ENCODE results near the gene COA7. TPM values are rescaled to one million over a fixed set of nuclear protein-coding genes. Genes with fewer than 3 reads are reported as not detected.

The COA7 gene
- total RNA-seq (10 to 100 TPM in 7 of 9 donors, 1 to 10 TPM in 2; 8.1 to 34.5 (median 13.4) TPM), polyA plus RNA-seq (10 to 100 TPM in 1 of 3 donors, 1 to 10 TPM in 2; 3.1 to 18.0 (median 4.3) TPM)
- long read RNA-seq, donor 1, full-length matches to known transcripts, result 10 of 10 reads
- long read RNA-seq, donor 1, partial matches to known transcripts, result 0 of 10 reads
- long read RNA-seq, donor 1, other reads (novel, unspliced or antisense), result 0 of 10 reads
- long read RNA-seq, donor 2, full-length matches to known transcripts, result 3 of 3 reads
- long read RNA-seq, donor 2, partial matches to known transcripts, result 0 of 3 reads
- long read RNA-seq, donor 2, other reads (novel, unspliced or antisense), result 0 of 3 reads
- long read RNA-seq, donor 3, full-length matches to known transcripts, result 12 of 12 reads
- long read RNA-seq, donor 3, partial matches to known transcripts, result 0 of 12 reads
- long read RNA-seq, donor 3, other reads (novel, unspliced or antisense), result 0 of 12 reads
- long read RNA-seq, donor 4, full-length matches to known transcripts, result 15 of 15 reads
- long read RNA-seq, donor 4, partial matches to known transcripts, result 0 of 15 reads
- long read RNA-seq, donor 4, other reads (novel, unspliced or antisense), result 0 of 15 reads
- long read RNA-seq, donor 5, full-length matches to known transcripts, result 7 of 7 reads
- long read RNA-seq, donor 5, partial matches to known transcripts, result 0 of 7 reads
- long read RNA-seq, donor 5, other reads (novel, unspliced or antisense), result 0 of 7 reads
- long read RNA-seq, donor 6, full-length matches to known transcripts, result 8 of 8 reads
- long read RNA-seq, donor 6, partial matches to known transcripts, result 0 of 8 reads
- long read RNA-seq, donor 6, other reads (novel, unspliced or antisense), result 0 of 8 reads
- long read RNA-seq, donor 7, full-length matches to known transcripts, result 1 of 1 reads
- long read RNA-seq, donor 7, partial matches to known transcripts, result 0 of 1 reads
- long read RNA-seq, donor 7, other reads (novel, unspliced or antisense), result 0 of 1 reads
- long read RNA-seq, donor 8, full-length matches to known transcripts, result 6 of 6 reads
- long read RNA-seq, donor 8, partial matches to known transcripts, result 0 of 6 reads
- long read RNA-seq, donor 8, other reads (novel, unspliced or antisense), result 0 of 6 reads
- long read RNA-seq, donor 9, full-length matches to known transcripts, result 5 of 5 reads
- long read RNA-seq, donor 9, partial matches to known transcripts, result 0 of 5 reads
- long read RNA-seq, donor 9, other reads (novel, unspliced or antisense), result 0 of 5 reads
- long read RNA-seq, donor 10, full-length matches to known transcripts, result 4 of 4 reads
- long read RNA-seq, donor 10, partial matches to known transcripts, result 0 of 4 reads
- long read RNA-seq, donor 10, other reads (novel, unspliced or antisense), result 0 of 4 reads

- peak; percentile 85 to 91 (median 89) for DNase-seq
- peak within 1 kb of the TSS; percentile 34 to 75 (median 59) for H3K4me3 ChIP-seq
- H3K36me3 ChIP-seq (replicated peaks in 1 of 2), result no peaks in the 10 kb centered on the region
- H3K4me1 ChIP-seq (replicated peaks in 1 of 2), result peaks cover 9 to 12% of the 10 kb centered on the region in 2 donors
- WGBS, 4 donors, result 2 to 5% (median 3%) methylated on average over 20 to 68 of the region's 68 CpGs
- H3K9me3 ChIP-seq (replicated peaks in 1 of 3), result no peaks in the 10 kb centered on the region
- intact Hi-C loops (cut with DNase I), result no loop called here
- H3K27ac ChIP-seq, result peak within 1 kb of the TSS; percentile 24 to 87 (median 76)
- no peaks in the 10 kb centered on the region for H3K27me3 ChIP-seq
- TF ChIP-seq POLR2A (IDR thresholded peaks at IDR 0.05) (peak; percentile 9 to 37), CTCF (IDR thresholded peaks at IDR 0.05) (peak in 3 of 6 experiments; percentile 16 to 22 (median 16))
These were observed at the start of gene COA7 for GRCh38 chr1:52697795-52698674. TSS of gene COA7 (minus strand) at chr1:52698347. CDS start at chr1:52698326, 21 bp downstream.

GRCh38 chr1:52747450-52747849 lies 49.3 kb upstream of the COA7 start:
- peaks cover 15 to 48% of the 10 kb centered on the region in 2 donors for H3K4me1 ChIP-seq (replicated peaks in 1 of 2)
- intact Hi-C loops (cut with DNase I), result no loop called here

GRCh38 chr1:52746189-52746588 lies 48.0 kb upstream of the COA7 start:
- H3K4me1 ChIP-seq (replicated peaks in 1 of 2), result peaks cover 9 to 41% of the 10 kb centered on the region in 2 donors
- TF ChIP-seq POLR2A (IDR thresholded peaks at IDR 0.05) (no peak), CTCF (IDR thresholded peaks at IDR 0.05) (no peak)
- no peaks in the 10 kb centered on the region for H3K9me3 ChIP-seq (replicated peaks in 1 of 3)
- H3K27ac ChIP-seq, result no peak overlapping the region
- H3K36me3 ChIP-seq (replicated peaks in 1 of 2), result no peaks in the 10 kb centered on the region
- WGBS, 4 donors, result 74 to 94% (median 83%) methylated on average over 4 of the region's 4 CpGs
- intact Hi-C loops (cut with DNase I), result no loop called here
- H3K27me3 ChIP-seq, result no peaks in the 10 kb centered on the region
- H3K4me3 ChIP-seq, result no peak overlapping the region
- DNase-seq, result no peak

More at GRCh38 chr1:52747450-52747849, 49.3 kb upstream of the COA7 start:
- 83 to 100% (median 87%) methylated on average over 1 of the region's 1 CpG for WGBS, 4 donors
- Histone ChIP-seq H3K27me3 (no peaks in the 10 kb centered on the region), H3K27ac (no peak overlapping the region), H3K4me3 (no peak overlapping the region), H3K36me3 (replicated peaks in 1 of 2) (no peaks in the 10 kb centered on the region), H3K9me3 (replicated peaks in 1 of 3) (no peaks in the 10 kb centered on the region)
- no peak for DNase-seq
- TF ChIP-seq POLR2A (IDR thresholded peaks at IDR 0.05) (no peak), CTCF (IDR thresholded peaks at IDR 0.05) (no peak)
